ENCODE data around the gene CD47. TPM values are rescaled to one million over a fixed set of nuclear protein-coding genes. Genes with fewer than 3 reads are reported as not detected.

CD47 gene
- total and polyA plus RNA-seq, 7 experiments from 2014 or later = 130 to 232 (median 171) TPM

DNA sequence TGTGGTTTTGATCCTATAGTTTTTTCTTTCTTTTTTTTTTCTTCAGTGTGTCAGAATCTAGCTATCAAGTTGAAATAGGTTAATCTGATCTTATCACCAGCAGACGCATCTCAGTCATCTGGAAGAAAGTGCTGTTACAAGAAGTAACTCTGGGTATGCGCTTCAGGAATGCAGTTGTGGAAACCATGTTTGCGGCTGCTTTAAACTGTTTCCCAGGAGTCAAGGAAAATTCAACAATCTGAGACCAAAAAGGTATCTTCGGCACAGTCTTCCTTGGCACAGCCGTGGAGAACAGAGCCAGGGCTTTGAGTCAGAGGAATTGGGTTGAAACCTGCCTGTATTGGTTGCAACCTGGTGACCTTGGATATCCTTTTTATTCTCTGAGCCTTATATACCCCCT is 59.9 kb downstream of the CD47 start:
- H3K36me3 ChIP-seq (ENCODE audit: control insufficient read depth in 2 of 3, insufficient read depth in 3 of 3, low read length in 3 of 3) = peaks cover 0 to 15% (median 0%) of the 10 kb centered on the region in 3 experiments
- Mint-ChIP-seq H3K9me3 (peaks cover 0 to 21% (median 2%) of the 10 kb centered on the region in 11 donors), H3K36me3 (peaks cover 6 to 83% (median 53%) of the 10 kb centered on the region in 5 donors), H3K4me1 (peaks cover 0 to 21% (median 12%) of the 10 kb centered on the region in 7 donors), H3K27me3 (no peaks in the 10 kb centered on the region), H3K27ac (peak overlapping the region in 1 of 9 donors; percentile 40), H3K4me3 (no peak overlapping the region)
- peaks cover 0 to 4% (median 0%) of the 10 kb centered on the region in 3 experiments for H3K9me3 ChIP-seq (ENCODE audit: control insufficient read depth in 2 of 3, low read length in 3 of 3)
- CTCF ChIA-PET = no interaction called here
- ATAC-seq (no peak), DNase-seq (no peak)
- intact Hi-C loops (cut with micrococcal nuclease) = no loop called here
- no peaks in the 10 kb centered on the region for H3K4me1 ChIP-seq (ENCODE audit: control insufficient read depth in 2 of 2, insufficient read depth in 2 of 2, low read length in 2 of 2)
- H3K27me3 ChIP-seq (ENCODE audit: control insufficient read depth in 2 of 2, insufficient read depth in 2 of 2, low read length in 2 of 2) = no peaks in the 10 kb centered on the region
- no peak overlapping the region for H3K4me3 ChIP-seq (ENCODE audit: low read length)
- POLR2A ChIA-PET = no interaction called here
- H3K27ac ChIP-seq (ENCODE audit: low read depth, low read length) = no peak overlapping the region

DNA sequence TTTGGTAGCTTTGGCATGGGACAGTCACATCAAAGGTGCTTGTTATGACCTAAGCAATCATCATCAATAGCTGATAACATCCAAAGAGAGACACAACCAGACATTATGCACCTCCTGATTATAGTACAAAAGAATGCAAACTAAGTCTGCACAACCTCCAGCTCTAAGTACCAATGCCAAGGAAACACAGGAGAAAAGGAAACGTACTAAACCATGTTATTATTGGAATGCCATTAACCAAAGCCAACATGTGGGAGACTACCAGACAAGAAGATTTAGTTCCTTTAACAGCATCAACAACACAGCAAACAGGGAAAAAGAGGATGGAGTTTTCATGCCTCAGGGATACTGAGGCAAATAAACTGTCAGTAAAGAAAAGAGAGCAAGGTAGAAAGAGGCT is 61.4 kb downstream of the CD47 start:
- H3K4me1 Mint-ChIP-seq = peaks cover 0 to 13% (median 4%) of the 10 kb centered on the region in 7 donors
- no peak overlapping the region for H3K4me3 ChIP-seq (ENCODE audit: low read length)
- H3K4me1 ChIP-seq (ENCODE audit: control insufficient read depth in 2 of 2, insufficient read depth in 2 of 2, low read length in 2 of 2) = no peaks in the 10 kb centered on the region
- H3K4me3 Mint-ChIP-seq = no peak overlapping the region
- H3K9me3 ChIP-seq (ENCODE audit: control insufficient read depth in 2 of 3, low read length in 3 of 3) = peaks cover 0 to 4% (median 0%) of the 10 kb centered on the region in 3 experiments
- peaks cover 0 to 15% (median 0%) of the 10 kb centered on the region in 3 experiments for H3K36me3 ChIP-seq (ENCODE audit: control insufficient read depth in 2 of 3, insufficient read depth in 3 of 3, low read length in 3 of 3)
- no peaks in the 10 kb centered on the region for H3K27me3 Mint-ChIP-seq
- CTCF ChIA-PET = no interaction called here
- DNase-seq (no peak), ATAC-seq (no peak)
- no peak overlapping the region for H3K27ac ChIP-seq (ENCODE audit: low read depth, low read length)
- intact Hi-C loops (cut with micrococcal nuclease) = no loop called here
- H3K27ac Mint-ChIP-seq = no peak overlapping the region
- H3K9me3 Mint-ChIP-seq = peaks cover 0 to 24% (median 2%) of the 10 kb centered on the region in 11 donors
- no peaks in the 10 kb centered on the region for H3K27me3 ChIP-seq (ENCODE audit: control insufficient read depth in 2 of 2, insufficient read depth in 2 of 2, low read length in 2 of 2)
- H3K36me3 Mint-ChIP-seq = peaks cover 6 to 78% (median 56%) of the 10 kb centered on the region in 5 donors
- POLR2A ChIA-PET = no interaction called here

DNA sequence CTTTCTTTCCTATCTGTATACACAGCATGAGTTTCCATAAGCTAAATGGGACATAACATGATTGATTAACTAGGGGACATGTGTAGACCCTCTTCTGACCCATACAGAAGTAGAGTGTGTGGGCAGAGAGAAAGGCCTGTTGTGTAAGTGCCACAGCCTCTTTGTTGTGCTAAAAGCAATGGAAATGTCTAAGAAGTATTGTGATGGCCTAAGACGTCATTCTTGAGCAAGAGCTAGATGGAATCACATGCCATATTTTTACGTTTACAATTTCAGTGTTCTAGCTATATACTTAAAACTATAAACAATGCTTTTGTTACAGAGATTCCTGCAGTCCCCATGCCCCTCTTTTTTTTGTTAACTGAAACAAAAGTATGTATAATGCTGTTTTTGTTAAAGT is 61.9 kb downstream of the CD47 start:
- H3K9me3 ChIP-seq (ENCODE audit: control insufficient read depth in 2 of 3, low read length in 3 of 3) = peaks cover 0 to 4% (median 0%) of the 10 kb centered on the region in 3 experiments
- peaks cover 0 to 9% (median 0%) of the 10 kb centered on the region in 3 experiments for H3K36me3 ChIP-seq (ENCODE audit: control insufficient read depth in 2 of 3, insufficient read depth in 3 of 3, low read length in 3 of 3)
- ChIA-PET POLR2A (no interaction called here), CTCF (no interaction called here)
- H3K9me3 Mint-ChIP-seq = peaks cover 0 to 24% (median 2%) of the 10 kb centered on the region in 11 donors
- H3K27ac ChIP-seq (ENCODE audit: low read depth, low read length) = no peak overlapping the region
- DNase-seq = no peak
- no peak overlapping the region for H3K4me3 ChIP-seq (ENCODE audit: low read length)
- H3K4me3 Mint-ChIP-seq = no peak overlapping the region
- ATAC-seq = no peak
- H3K27me3 Mint-ChIP-seq = no peaks in the 10 kb centered on the region
- H3K36me3 Mint-ChIP-seq = peaks cover 6 to 77% (median 59%) of the 10 kb centered on the region in 5 donors
- peak overlapping the region in 1 of 9 donors; percentile 23 for H3K27ac Mint-ChIP-seq
- intact Hi-C loops (cut with micrococcal nuclease) = no loop called here
- H3K4me1 Mint-ChIP-seq = peaks cover under 1 to 13% (median 5%) of the 10 kb centered on the region in 7 donors
- H3K27me3 ChIP-seq (ENCODE audit: control insufficient read depth in 2 of 2, insufficient read depth in 2 of 2, low read length in 2 of 2) = no peaks in the 10 kb centered on the region
- H3K4me1 ChIP-seq (ENCODE audit: control insufficient read depth in 2 of 2, insufficient read depth in 2 of 2, low read length in 2 of 2) = no peaks in the 10 kb centered on the region

DNA sequence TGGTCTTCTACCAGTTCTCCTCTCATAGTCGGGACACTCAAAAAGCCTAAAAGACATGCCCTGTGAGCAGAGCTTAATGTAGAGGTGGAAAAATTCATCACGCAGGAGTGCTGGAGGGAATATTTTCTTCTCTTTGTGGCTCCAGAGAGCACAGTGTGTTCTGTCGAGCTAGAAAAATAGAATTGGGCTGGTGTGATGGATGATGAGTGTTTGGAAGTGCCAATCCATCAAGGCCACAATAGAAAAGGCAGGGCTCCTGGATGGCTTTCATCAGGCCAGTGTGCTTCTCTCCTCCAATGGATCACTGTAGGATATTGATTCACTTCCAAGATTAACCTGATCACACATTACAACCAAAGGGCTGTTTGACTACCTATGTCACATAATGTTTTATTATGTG is 65.7 kb downstream of the CD47 start:
- peaks cover 2 to 13% (median 9%) of the 10 kb centered on the region in 7 donors for H3K4me1 Mint-ChIP-seq
- CTCF ChIA-PET = no interaction called here
- no peaks in the 10 kb centered on the region for H3K36me3 ChIP-seq (ENCODE audit: control insufficient read depth in 2 of 3, insufficient read depth in 3 of 3, low read length in 3 of 3)
- no peak overlapping the region for H3K27ac Mint-ChIP-seq
- intact Hi-C loops (cut with micrococcal nuclease) = no loop called here
- H3K27me3 ChIP-seq (ENCODE audit: control insufficient read depth in 2 of 2, insufficient read depth in 2 of 2, low read length in 2 of 2) = no peaks in the 10 kb centered on the region
- H3K9me3 ChIP-seq (ENCODE audit: control insufficient read depth in 2 of 3, low read length in 3 of 3) = peaks cover 0 to 4% (median 0%) of the 10 kb centered on the region in 3 experiments
- no peak overlapping the region for H3K4me3 Mint-ChIP-seq
- no peaks in the 10 kb centered on the region for H3K27me3 Mint-ChIP-seq
- H3K4me1 ChIP-seq (ENCODE audit: control insufficient read depth in 2 of 2, insufficient read depth in 2 of 2, low read length in 2 of 2) = no peaks in the 10 kb centered on the region
- DNase-seq = no peak
- ATAC-seq = no peak
- H3K36me3 Mint-ChIP-seq = peaks cover 0 to 53% (median 45%) of the 10 kb centered on the region in 5 donors
- H3K27ac ChIP-seq (ENCODE audit: low read depth, low read length) = no peak overlapping the region
- POLR2A ChIA-PET = no interaction called here
- peaks cover 0 to 24% (median 3%) of the 10 kb centered on the region in 11 donors for H3K9me3 Mint-ChIP-seq
- H3K4me3 ChIP-seq (ENCODE audit: low read length) = no peak overlapping the region

DNA sequence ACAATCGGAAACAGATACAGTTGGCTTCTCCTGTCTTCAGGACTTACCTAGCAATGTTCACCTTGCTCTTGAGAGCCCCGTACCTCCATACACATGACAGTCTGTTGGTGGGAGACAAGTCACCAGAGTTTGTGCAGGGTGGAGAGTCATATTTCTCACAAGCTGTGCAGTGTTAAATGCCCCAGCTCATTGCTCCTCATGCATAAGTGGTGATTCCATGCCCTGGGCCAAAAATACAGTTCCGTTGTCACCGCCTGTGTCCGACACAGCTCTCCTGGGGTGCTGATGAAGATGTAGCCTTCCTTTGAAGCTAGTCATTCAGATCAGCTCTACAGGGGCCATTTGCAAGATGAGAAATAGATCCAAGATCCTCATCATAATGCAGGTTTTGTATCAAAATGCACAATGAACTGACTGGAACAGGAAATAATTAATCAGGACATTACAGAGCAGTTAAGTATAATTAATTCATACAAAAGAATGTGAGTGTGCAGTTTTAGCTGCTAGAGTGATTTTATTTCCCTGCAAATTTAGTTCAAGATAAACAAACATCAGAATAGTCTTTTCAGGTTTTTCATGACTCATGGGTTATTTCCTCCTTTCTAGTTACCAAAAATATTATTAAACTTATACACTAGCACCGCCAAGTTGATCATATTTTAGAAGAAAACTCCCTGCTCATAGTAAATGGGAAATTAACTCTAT is 66.5 kb downstream of the CD47 start:
- Mint-ChIP-seq H3K27me3 (no peaks in the 10 kb centered on the region), H3K36me3 (peaks cover 0 to 51% (median 36%) of the 10 kb centered on the region in 5 donors), H3K4me1 (peaks cover 2 to 16% (median 9%) of the 10 kb centered on the region in 7 donors), H3K9me3 (peaks cover 0 to 24% (median 3%) of the 10 kb centered on the region in 11 donors), H3K4me3 (no peak overlapping the region), H3K27ac (peak overlapping the region in 1 of 9 donors; percentile 13)
- Histone ChIP-seq H3K36me3 (ENCODE audit: control insufficient read depth in 2 of 3, insufficient read depth in 3 of 3, low read length in 3 of 3) (no peaks in the 10 kb centered on the region), H3K4me1 (ENCODE audit: control insufficient read depth in 2 of 2, insufficient read depth in 2 of 2, low read length in 2 of 2) (no peaks in the 10 kb centered on the region), H3K9me3 (ENCODE audit: control insufficient read depth in 2 of 3, low read length in 3 of 3) (peaks cover 0 to 4% (median 0%) of the 10 kb centered on the region in 3 experiments), H3K27ac (ENCODE audit: low read depth, low read length) (no peak overlapping the region), H3K27me3 (ENCODE audit: control insufficient read depth in 2 of 2, insufficient read depth in 2 of 2, low read length in 2 of 2) (no peaks in the 10 kb centered on the region), H3K4me3 (ENCODE audit: low read length) (no peak overlapping the region)
- ChIA-PET POLR2A (interaction anchor here (1.0 kb wide), 1 partner anchor 9 kb away, joined by 3 read pairs; no protein-coding TSS in a partner anchor), CTCF (no interaction called here)
- ATAC-seq (no peak), DNase-seq (no peak)
- intact Hi-C loops (cut with micrococcal nuclease) = no loop called here

DNA sequence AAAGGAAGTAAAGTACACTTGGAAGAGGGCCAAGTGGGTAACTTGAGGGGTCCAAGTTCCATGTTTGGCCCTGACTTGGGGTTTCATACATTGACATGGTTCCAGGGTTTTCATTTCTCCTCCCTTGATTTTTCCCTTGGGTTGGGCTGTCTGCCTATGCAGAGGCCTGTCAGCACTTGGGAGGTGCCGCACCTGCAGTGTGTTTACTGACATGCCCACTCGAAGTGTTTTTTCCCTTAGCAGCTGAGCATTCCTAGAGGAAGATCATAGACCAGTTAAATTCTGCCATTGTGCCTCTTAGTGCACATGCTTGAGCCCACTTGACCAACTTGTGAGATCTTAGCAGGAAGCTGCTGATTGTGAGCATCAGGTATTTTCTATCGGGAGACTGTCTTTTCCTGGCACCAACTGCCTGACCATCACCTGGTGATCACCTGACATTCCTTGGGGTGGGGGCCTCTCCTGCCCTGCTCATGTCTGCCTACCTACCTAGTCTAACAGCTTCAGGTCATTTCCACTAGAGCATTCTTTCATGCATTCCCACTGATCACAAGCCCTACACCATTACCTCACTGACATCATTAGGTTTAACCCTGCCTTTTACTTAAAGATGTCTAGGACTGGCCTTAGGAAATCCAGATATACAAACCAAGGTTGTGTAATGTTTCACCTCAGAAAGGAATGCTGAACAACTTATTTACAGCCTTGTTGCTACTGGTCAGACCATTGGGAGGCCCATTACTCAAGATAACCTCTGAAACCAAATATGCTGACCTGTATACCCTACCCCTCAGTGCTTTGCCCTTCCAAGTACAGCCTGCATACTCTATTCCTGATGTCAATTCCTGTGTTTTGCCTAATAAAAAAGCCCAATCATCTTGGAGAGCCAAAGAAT is 68.3 kb downstream of the CD47 start:
- H3K4me3 Mint-ChIP-seq = no peak overlapping the region
- H3K27ac Mint-ChIP-seq = peak overlapping the region in 1 of 9 donors; percentile 42
- Histone ChIP-seq H3K4me3 (ENCODE audit: low read length) (no peak overlapping the region), H3K36me3 (ENCODE audit: control insufficient read depth in 2 of 3, insufficient read depth in 3 of 3, low read length in 3 of 3) (no peaks in the 10 kb centered on the region), H3K27me3 (ENCODE audit: control insufficient read depth in 2 of 2, insufficient read depth in 2 of 2, low read length in 2 of 2) (no peaks in the 10 kb centered on the region), H3K27ac (ENCODE audit: low read depth, low read length) (no peak overlapping the region), H3K4me1 (ENCODE audit: control insufficient read depth in 2 of 2, insufficient read depth in 2 of 2, low read length in 2 of 2) (no peaks in the 10 kb centered on the region), H3K9me3 (ENCODE audit: control insufficient read depth in 2 of 3, low read length in 3 of 3) (no peaks in the 10 kb centered on the region)
- CTCF ChIA-PET = interaction anchor here (0.6 kb wide), 1 partner anchor 48 kb away, joined by 3 read pairs; no protein-coding TSS in a partner anchor
- no peak for DNase-seq
- intact Hi-C loops (cut with micrococcal nuclease) = no loop called here
- peaks cover 2 to 16% (median 9%) of the 10 kb centered on the region in 7 donors for H3K4me1 Mint-ChIP-seq
- POLR2A ChIA-PET = no interaction called here
- peaks cover 0 to 11% (median 9%) of the 10 kb centered on the region in 5 donors for H3K27me3 Mint-ChIP-seq
- ATAC-seq = no peak
- H3K36me3 Mint-ChIP-seq = peaks cover 0 to 36% (median 24%) of the 10 kb centered on the region in 5 donors
- H3K9me3 Mint-ChIP-seq = peaks cover 0 to 12% (median 3%) of the 10 kb centered on the region in 11 donors
